Measurements from ENCODE around the gene FADS6.

DNA sequence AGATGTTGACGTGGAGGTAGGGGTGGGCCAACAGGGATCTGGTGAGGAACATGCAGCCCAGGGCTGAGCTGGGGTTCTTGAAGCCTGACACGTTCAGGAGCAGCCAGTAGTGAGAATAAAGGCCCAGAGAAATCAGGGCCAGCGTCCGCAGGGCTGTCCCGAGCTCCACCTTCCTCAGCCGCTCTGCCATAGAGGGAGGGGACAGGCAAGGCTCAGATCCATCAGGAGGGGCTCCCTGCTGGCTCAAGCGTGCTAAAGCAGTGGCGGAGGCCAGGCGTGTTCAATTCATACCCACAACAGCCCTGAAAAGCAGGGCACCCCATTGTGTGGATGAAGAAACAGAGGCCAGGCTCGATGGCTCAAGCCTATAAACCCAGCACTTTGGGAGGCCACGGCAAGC, 12.4 kb downstream of the FADS6 start:
- TF ChIP-seq, protein P1, sequence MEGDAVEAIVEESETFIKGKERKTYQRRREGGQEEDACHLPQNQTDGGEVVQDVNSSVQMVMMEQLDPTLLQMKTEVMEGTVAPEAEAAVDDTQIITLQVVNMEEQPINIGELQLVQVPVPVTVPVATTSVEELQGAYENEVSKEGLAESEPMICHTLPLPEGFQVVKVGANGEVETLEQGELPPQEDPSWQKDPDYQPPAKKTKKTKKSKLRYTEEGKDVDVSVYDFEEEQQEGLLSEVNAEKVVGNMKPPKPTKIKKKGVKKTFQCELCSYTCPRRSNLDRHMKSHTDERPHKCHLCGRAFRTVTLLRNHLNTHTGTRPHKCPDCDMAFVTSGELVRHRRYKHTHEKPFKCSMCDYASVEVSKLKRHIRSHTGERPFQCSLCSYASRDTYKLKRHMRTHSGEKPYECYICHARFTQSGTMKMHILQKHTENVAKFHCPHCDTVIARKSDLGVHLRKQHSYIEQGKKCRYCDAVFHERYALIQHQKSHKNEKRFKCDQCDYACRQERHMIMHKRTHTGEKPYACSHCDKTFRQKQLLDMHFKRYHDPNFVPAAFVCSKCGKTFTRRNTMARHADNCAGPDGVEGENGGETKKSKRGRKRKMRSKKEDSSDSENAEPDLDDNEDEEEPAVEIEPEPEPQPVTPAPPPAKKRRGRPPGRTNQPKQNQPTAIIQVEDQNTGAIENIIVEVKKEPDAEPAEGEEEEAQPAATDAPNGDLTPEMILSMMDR (IDR thresholded peaks at IDR 0.05), result no peak
- no peak for TF ChIP-seq POLR2A (IDR thresholded peaks at IDR 0.05)
